GM12891 (cell line): ENCODE results near the gene ANXA8L1.
"Not testable (repeated sequence)": the region's sequence is repeated elsewhere in the genome, so short reads cannot be mapped to it uniquely, and the experiment has no call there.

ENCODE experiments used
- POLR2A ChIP-seq: IDR thresholded peaks from 2 replicates; pipeline ENCODE4 v1.6.1; 2011; ENCODE audit warnings: low read depth, low read length, control low read depth
- POLR2AphosphoS5 ChIP-seq: IDR thresholded peaks from 2 replicates; pipeline ENCODE4 v1.6.1; 2011; ENCODE audit warnings: low read depth, low read length, control low read depth
- POU2F2 ChIP-seq: IDR thresholded peaks from 2 replicates; pipeline ENCODE4 v1.6.1; 2011; ENCODE audit warnings: low read depth, mild to moderate bottlenecking, control low read depth, low read length, moderate library complexity
- SPI1 ChIP-seq: IDR thresholded peaks from 2 replicates; pipeline ENCODE4 v1.6.1; 2011; ENCODE audit warnings: low read depth, low read length, control low read depth
- TAF1 ChIP-seq: IDR thresholded peaks from 2 replicates; pipeline ENCODE4 v1.6.1; 2011; ENCODE audit warnings: low read depth, low read length, control low read depth

DNA sequence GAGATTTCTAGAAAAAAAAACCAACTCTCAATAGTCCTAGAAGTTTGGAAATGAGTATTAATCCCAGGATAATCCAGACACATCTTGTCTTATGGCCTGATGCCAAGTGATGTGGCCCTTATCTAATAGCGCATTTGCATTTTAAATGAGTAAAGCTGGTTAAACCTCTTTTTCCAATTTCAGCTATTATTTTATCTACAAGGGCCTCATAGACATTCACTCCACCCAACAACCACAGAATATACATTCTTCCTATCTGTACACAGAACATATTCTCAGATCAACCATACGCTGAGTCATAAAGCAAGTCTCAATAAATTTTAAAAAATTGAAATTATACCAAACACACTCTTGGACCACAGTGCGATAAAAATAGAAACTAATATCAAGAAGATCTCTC is 34.0 kb downstream of the ANXA8L1 start:
- TF ChIP-seq POLR2A, TAF1, POLR2AphosphoS5, SPI1, POU2F2: not testable (repeated sequence)
